Hepatocyte (in vitro differentiated cells): Measurements from ENCODE around the gene KIF5C. TPM values are rescaled to one million over a fixed set of nuclear protein-coding genes. Genes with fewer than 3 reads are reported as not detected.

ENCODE experiments used
- DNase-seq: peaks from one replicate; pipeline ENCODE4 v3.0.0-alpha.2; 2016; ENCODE audit warnings: low spot score
- H2AFZ ChIP-seq: fragments of 200-600 bp; sonication (generic); 2 replicates; pipeline ENCODE4 v1.6.0; 2016; ENCODE audit warnings: antibody characterized with exemption, mild to moderate bottlenecking
- H3K27ac ChIP-seq: fragments of 200-600 bp; sonication (generic); 2 replicates; pipeline ENCODE4 v1.5.1; 2016; ENCODE audit warnings: mild to moderate bottlenecking
- H3K27me3 ChIP-seq: fragments of 200-600 bp; sonication (generic); 2 replicates; pipeline ENCODE4 v1.6.1; 2016
- H3K36me3 ChIP-seq: fragments of 200-600 bp; sonication (generic); replicated peaks from 2 replicates; pipeline ENCODE4 v1.5.1; 2016; ENCODE audit warnings: low read depth; ENCODE audit not compliant: insufficient read depth
- H3K4me1 ChIP-seq: fragments of 200-600 bp; sonication (generic); 2 replicates; pipeline ENCODE4 v1.5.1; 2016; ENCODE audit warnings: mild to moderate bottlenecking, moderate library complexity; ENCODE audit not compliant: insufficient read depth
- H3K4me2 ChIP-seq: fragments of 200-600 bp; sonication (generic); 2 replicates; pipeline ENCODE4 v1.6.0; 2016
- H3K4me3 ChIP-seq: fragments of 200-600 bp; sonication (generic); 2 replicates; pipeline ENCODE4 v1.5.1; 2016; ENCODE audit warnings: mild to moderate bottlenecking
- H3K79me2 ChIP-seq: fragments of 200-600 bp; sonication (generic); 2 replicates; pipeline ENCODE4 v1.6.0; 2017; ENCODE audit warnings: mild to moderate bottlenecking
- H3K9me2 ChIP-seq: fragments of 200-600 bp; sonication (generic); replicated peaks from 2 replicates; pipeline ENCODE4 v1.6.0; 2017; ENCODE audit warnings: mild to moderate bottlenecking; ENCODE audit not compliant: insufficient read depth
- H3K9me3 ChIP-seq: fragments of 200-600 bp; sonication (generic); 2 replicates; pipeline ENCODE4 v1.5.1; 2016; ENCODE audit warnings: low read depth, mild to moderate bottlenecking
- H4K20me1 ChIP-seq: fragments of 200-600 bp; sonication (generic); 2 replicates; pipeline ENCODE4 v1.6.0; 2016; ENCODE audit warnings: mild to moderate bottlenecking; ENCODE audit not compliant: insufficient read depth, poor library complexity, severe bottlenecking
- EZH2 ChIP-seq: fragments of 200-600 bp; sonication (generic); IDR thresholded peaks from 2 replicates; pipeline ENCODE4 v1.6.1; 2016; ENCODE audit warnings: antibody characterized with exemption, mild to moderate bottlenecking, borderline replicate concordance
- EZH2phosphoT487 ChIP-seq: fragments of 200-600 bp; sonication (generic); IDR thresholded peaks from one replicate; pipeline ENCODE4 v1.6.1; 2018; ENCODE audit warnings: antibody characterized with exemption, mild to moderate bottlenecking, low read depth, moderate library complexity; ENCODE audit not compliant: unreplicated experiment, severe bottlenecking
- WGBS: methylation state at CpG from one replicate; pipeline ENCODE4 v1.1.6; 2016; ENCODE audit warnings: low lambda C conversion rate; ENCODE audit errors: missing lambda C conversion rate; 5-methylcytosine and 5-hydroxymethylcytosine counted together
- polyA plus RNA-seq: library from polyadenylated mRNA; unstranded; fragments of >200 nt; fragmentation: Nextera tagmentation; extraction: Ambion mirVana; gene quantifications from 2 replicates; pipeline ENCODE4 v1.2.1, GENCODE V29; 2016
- total RNA-seq: library from RNA; depleted of rRNA; stranded (reverse); fragments of >200 nt; gene quantifications from 2 replicates; pipeline ENCODE4 v1.2.3, GENCODE V29; 2014
- TF ChIP-seq, protein P1 (sequence below): fragments of 200-600 bp; sonication (generic); IDR thresholded peaks from 2 replicates; pipeline ENCODE4 v1.5.1; 2016; ENCODE audit warnings: antibody characterized with exemption, mild to moderate bottlenecking; ENCODE audit not compliant: poor library complexity

KIF5C gene
- total and polyA plus RNA-seq, 2 experiments from 2014 or later: 2.1 to 3.6 TPM

DNA sequence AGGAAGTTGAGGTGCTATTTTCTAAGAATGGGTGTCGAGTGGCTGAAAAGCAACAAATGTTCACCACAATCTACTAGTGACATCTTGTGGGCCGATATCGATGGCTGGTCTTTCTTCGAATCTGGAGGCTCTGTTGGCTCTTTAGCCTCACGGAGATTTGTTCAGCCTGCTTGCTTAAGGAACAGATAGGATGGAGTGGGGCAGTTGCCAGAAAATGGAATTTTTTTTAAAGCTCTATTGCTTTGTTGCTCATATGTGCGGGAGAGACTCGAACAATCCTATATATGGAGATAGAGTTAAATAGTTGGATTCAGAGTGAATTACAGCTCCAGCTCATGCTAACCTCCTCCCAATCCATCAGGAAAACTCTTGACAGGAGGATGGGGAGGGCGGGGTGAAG is 92.6 kb downstream of the KIF5C start:
- H3K36me3 ChIP-seq: no peaks in the 10 kb centered on the region
- no peaks in the 10 kb centered on the region for H3K79me2 ChIP-seq
- H3K27ac ChIP-seq: no peak overlapping the region
- no peaks in the 10 kb centered on the region for H3K27me3 ChIP-seq
- H4K20me1 ChIP-seq: no peaks in the 10 kb centered on the region
- no peak overlapping the region for H3K4me2 ChIP-seq
- no peaks in the 10 kb centered on the region for H3K9me3 ChIP-seq
- H3K4me3 ChIP-seq: no peak overlapping the region
- H3K4me1 ChIP-seq: peaks cover 8% of the 10 kb centered on the region
- WGBS: 80% methylated on average over 8 of the region's 8 CpGs
- TF ChIP-seq EZH2: no peak
- TF ChIP-seq EZH2phosphoT487: no peak
- TF ChIP-seq, protein P1, sequence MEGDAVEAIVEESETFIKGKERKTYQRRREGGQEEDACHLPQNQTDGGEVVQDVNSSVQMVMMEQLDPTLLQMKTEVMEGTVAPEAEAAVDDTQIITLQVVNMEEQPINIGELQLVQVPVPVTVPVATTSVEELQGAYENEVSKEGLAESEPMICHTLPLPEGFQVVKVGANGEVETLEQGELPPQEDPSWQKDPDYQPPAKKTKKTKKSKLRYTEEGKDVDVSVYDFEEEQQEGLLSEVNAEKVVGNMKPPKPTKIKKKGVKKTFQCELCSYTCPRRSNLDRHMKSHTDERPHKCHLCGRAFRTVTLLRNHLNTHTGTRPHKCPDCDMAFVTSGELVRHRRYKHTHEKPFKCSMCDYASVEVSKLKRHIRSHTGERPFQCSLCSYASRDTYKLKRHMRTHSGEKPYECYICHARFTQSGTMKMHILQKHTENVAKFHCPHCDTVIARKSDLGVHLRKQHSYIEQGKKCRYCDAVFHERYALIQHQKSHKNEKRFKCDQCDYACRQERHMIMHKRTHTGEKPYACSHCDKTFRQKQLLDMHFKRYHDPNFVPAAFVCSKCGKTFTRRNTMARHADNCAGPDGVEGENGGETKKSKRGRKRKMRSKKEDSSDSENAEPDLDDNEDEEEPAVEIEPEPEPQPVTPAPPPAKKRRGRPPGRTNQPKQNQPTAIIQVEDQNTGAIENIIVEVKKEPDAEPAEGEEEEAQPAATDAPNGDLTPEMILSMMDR: no peak
- no peak for DNase-seq
- no peak overlapping the region for H2AFZ ChIP-seq
- no peaks in the 10 kb centered on the region for H3K9me2 ChIP-seq

DNA sequence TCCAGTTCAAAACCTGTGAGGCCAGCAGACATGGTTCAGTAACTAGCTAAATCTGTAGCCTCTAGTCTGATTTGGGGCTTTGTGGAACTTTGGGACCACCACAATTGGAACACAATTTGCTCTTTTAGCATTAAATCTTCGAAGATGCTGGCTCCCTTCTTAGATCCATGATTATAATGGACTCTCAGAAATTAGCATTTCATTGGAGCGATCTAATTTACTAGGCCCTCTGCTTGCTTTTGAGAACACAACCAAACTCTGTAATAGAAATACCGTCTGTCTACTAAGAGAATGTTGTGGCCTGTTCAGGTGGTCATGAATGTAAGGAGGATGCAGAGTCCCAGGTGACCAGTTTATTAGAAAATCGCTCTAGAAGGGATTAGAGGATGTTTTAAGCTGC is 93.3 kb downstream of the KIF5C start:
- Histone ChIP-seq H3K79me2 (no peaks in the 10 kb centered on the region), H3K9me3 (no peaks in the 10 kb centered on the region), H3K4me3 (no peak overlapping the region), H3K36me3 (no peaks in the 10 kb centered on the region), H3K27ac (no peak overlapping the region), H4K20me1 (no peaks in the 10 kb centered on the region), H3K4me2 (no peak overlapping the region), H3K27me3 (no peaks in the 10 kb centered on the region), H3K4me1 (peaks cover 8% of the 10 kb centered on the region), H3K9me2 (no peaks in the 10 kb centered on the region), H2AFZ (no peak overlapping the region)
- no peak for DNase-seq
- WGBS: 89% methylated on average over 4 of the region's 4 CpGs
- TF ChIP-seq, protein P1: no peak
- TF ChIP-seq EZH2phosphoT487 (no peak), EZH2 (no peak)

DNA sequence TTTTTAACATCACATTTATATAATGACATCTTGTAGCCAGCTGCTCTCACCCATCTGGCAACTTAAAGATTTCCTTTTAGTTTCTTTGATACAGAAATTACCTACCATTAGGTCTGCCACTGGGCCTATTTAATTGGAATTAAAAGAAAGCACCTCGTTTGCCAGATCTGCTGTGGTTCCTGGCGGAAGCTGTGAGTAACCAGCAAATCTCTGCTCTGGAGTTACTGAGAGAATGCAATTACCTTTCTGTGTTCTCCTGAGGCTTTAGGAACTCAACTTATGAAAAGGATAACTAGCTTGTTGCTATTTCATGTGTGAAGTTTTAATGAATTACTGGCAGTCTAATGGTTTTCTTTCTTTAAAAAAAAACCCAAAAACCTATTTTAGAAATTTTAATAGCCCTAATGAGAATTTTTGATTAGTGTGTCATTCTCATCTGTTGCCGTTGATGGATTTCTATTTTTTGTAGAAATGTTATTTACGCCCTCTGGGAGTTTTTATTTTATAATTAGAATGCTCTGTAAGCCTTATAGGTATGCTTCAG is 93.8 kb downstream of the KIF5C start:
- peaks cover 8% of the 10 kb centered on the region for H3K4me1 ChIP-seq
- H4K20me1 ChIP-seq: no peaks in the 10 kb centered on the region
- no peaks in the 10 kb centered on the region for H3K9me2 ChIP-seq
- DNase-seq: no peak
- no peaks in the 10 kb centered on the region for H3K9me3 ChIP-seq
- no peaks in the 10 kb centered on the region for H3K36me3 ChIP-seq
- TF ChIP-seq EZH2: no peak
- no peak for TF ChIP-seq EZH2phosphoT487
- TF ChIP-seq, protein P1: no peak
- H3K4me2 ChIP-seq: no peak overlapping the region
- no peak overlapping the region for H3K4me3 ChIP-seq
- no peaks in the 10 kb centered on the region for H3K79me2 ChIP-seq
- WGBS: 79% methylated on average over 4 of the region's 4 CpGs
- H3K27ac ChIP-seq: no peak overlapping the region
- H2AFZ ChIP-seq: no peak overlapping the region
- no peaks in the 10 kb centered on the region for H3K27me3 ChIP-seq

DNA sequence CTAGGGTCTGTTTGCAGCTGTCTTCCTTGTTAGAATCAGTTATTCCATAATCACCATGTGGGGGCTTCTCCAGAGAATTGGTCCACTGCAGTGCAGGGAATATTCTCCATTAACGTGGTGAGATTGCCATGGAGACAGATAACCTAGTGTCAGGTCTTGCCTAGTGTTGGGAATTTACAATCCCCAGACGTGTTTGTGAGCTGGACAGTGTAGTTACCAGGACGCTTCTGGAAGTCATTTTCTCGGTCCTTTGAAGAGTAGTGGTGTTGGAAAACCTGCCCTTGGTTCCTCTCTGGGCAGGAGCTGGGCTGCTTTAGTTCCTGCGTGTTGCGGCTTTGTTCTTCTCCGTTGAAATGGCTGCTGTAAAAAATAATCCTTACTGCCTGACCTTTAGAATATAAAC is 94.6 kb downstream of the KIF5C start:
- H3K4me1 ChIP-seq: peaks cover 8% of the 10 kb centered on the region
- WGBS: 32% methylated on average over 7 of the region's 7 CpGs
- H3K9me2 ChIP-seq: no peaks in the 10 kb centered on the region
- H3K27me3 ChIP-seq: no peaks in the 10 kb centered on the region
- no peak for DNase-seq
- H3K9me3 ChIP-seq: no peaks in the 10 kb centered on the region
- H3K4me2 ChIP-seq: peak overlapping the region; percentile 37
- H3K36me3 ChIP-seq: no peaks in the 10 kb centered on the region
- TF ChIP-seq, protein P1: no peak
- TF ChIP-seq EZH2 (no peak), EZH2phosphoT487 (no peak)
- H4K20me1 ChIP-seq: no peaks in the 10 kb centered on the region
- H3K27ac ChIP-seq: peak overlapping the region; percentile 6
- H3K79me2 ChIP-seq: no peaks in the 10 kb centered on the region
- H2AFZ ChIP-seq: no peak overlapping the region
- H3K4me3 ChIP-seq: no peak overlapping the region
